Activated CD4-positive, alpha-beta memory T cell treated with anti-CD3 and anti-CD28 coated beads for 36 hours (primary cell): ENCODE results near the gene USF3. TPM values are rescaled to one million over a fixed set of nuclear protein-coding genes. Genes with fewer than 3 reads are reported as not detected.
"Not testable (repeated sequence)": the region's sequence is repeated elsewhere in the genome, so short reads cannot be mapped to it uniquely, and the experiment has no call there.

Source experiments
- CTCF ChIA-PET: fragments of 350-600 bp; sonication (Branson Sonifier 250); formaldehyde crosslinking; loops from one replicate; lab custom pipeline; 2021; ENCODE audit warnings: antibody characterized with exemption, inconsistent platforms; lab: Charles Lee
- POLR2A ChIA-PET: fragments of 350-600 bp; sonication (Branson Sonifier 250); formaldehyde crosslinking; loops from one replicate; lab custom pipeline; 2021; ENCODE audit warnings: antibody characterized with exemption; lab: Charles Lee
- DNase-seq: peaks from one replicate; pipeline ENCODE4 v3.0.0-alpha.2; 2020
- H3K27ac Mint-ChIP-seq: one replicate; pipeline ENCODE4 v1.8.0; 2021; ENCODE audit warnings: mixed read lengths
- H3K27me3 Mint-ChIP-seq: one replicate; pipeline ENCODE4 v1.8.0; 2021; ENCODE audit warnings: mixed read lengths
- H3K36me3 Mint-ChIP-seq: one replicate; pipeline ENCODE4 v1.8.0; 2021; ENCODE audit warnings: mixed read lengths
- H3K4me1 Mint-ChIP-seq: one replicate; pipeline ENCODE4 v1.8.0; 2021; ENCODE audit warnings: low read depth, mixed read lengths
- H3K4me3 Mint-ChIP-seq: one replicate; pipeline ENCODE4 v1.8.0; 2021; ENCODE audit warnings: mild to moderate bottlenecking, mixed read lengths
- H3K9me3 Mint-ChIP-seq: one replicate; pipeline ENCODE4 v1.8.0; 2021; ENCODE audit warnings: mixed read lengths
- intact Hi-C: fragments of 100-400 bp; cut with micrococcal nuclease; formaldehyde crosslinking; loops from one replicate; pipeline ENCODE4 v1.15.1; 2023
- total RNA-seq, 2 experiments: library from RNA; stranded (reverse); gene quantifications; one replicate each; pipeline ENCODE4 v1.2.3, GENCODE V29; 2021

Gene USF3
- total RNA-seq, 2 experiments from 2014 or later = 11.7 to 12.2 TPM

GRCh38 chr3:113648524-113648923 is 47.9 kb downstream of the USF3 start:
- intact Hi-C loops = no loop called here
- no peaks in the 10 kb centered on the region for H3K27me3 Mint-ChIP-seq
- no peak for DNase-seq
- ChIA-PET CTCF (no interaction called here), POLR2A (no interaction called here)
- no peaks in the 10 kb centered on the region for H3K4me1 Mint-ChIP-seq
- H3K9me3 Mint-ChIP-seq = peaks cover 28% of the 10 kb centered on the region
- H3K27ac Mint-ChIP-seq = no peak overlapping the region
- H3K4me3 Mint-ChIP-seq = no peak overlapping the region
- peaks cover 34% of the 10 kb centered on the region for H3K36me3 Mint-ChIP-seq

DNA sequence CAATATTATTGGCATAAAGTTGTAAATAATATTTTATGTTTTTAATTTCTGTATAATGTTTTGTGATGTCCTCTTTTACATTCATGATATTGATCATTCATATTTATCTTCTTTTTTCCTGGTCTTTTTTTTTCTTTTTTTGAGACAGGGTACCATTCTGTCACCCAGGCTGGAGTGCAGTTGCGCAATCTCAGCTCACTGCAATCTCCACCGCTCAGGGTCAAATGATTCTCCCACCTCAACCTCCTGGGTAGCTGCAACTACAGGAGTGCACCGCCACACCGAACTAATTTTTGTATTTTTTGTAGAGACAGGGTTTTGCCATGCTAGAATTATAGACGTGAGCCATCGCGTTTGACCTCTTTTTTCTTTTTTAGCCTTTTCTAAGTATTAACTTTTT is 52.9 kb downstream of the USF3 start:
- ChIA-PET POLR2A (no interaction called here), CTCF (interaction anchor here (1.2 kb wide), 1 partner anchor 102 kb away, joined by 3 read pairs; the partner anchor contains the start of gene NAA50)
- Mint-ChIP-seq H3K36me3 (peaks cover 24% of the 10 kb centered on the region), H3K4me3 (no peak overlapping the region), H3K9me3 (peaks cover 28% of the 10 kb centered on the region), H3K4me1 (no peaks in the 10 kb centered on the region), H3K27ac (no peak overlapping the region), H3K27me3 (no peaks in the 10 kb centered on the region)
- intact Hi-C loops = no loop called here
- no peak for DNase-seq

DNA sequence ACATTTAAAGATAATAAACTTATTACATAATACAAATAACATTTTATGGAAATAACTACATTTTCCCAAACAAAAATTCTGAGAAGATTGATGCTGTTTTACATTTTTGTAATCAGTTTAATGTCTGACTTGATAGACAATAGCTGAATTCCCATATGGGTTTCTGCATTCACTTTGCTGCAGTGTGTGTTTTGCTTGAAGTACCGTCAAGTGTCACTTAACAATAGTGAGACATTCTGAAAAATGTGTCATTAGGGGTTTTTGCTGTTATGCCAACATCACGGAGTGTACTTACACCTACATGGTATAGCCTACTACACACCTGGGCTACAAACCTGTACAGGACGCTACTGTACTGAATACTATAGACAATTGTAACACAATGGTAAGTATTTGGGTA is 57.5 kb downstream of the USF3 start:
- Mint-ChIP-seq H3K27me3 (no peaks in the 10 kb centered on the region), H3K4me1 (no peaks in the 10 kb centered on the region), H3K9me3 (peaks cover 1% of the 10 kb centered on the region), H3K27ac (no peak overlapping the region), H3K36me3 (peaks cover under 1% of the 10 kb centered on the region), H3K4me3 (no peak overlapping the region)
- intact Hi-C loops = no loop called here
- ChIA-PET CTCF (no interaction called here), POLR2A (no interaction called here)
- no peak for DNase-seq

DNA sequence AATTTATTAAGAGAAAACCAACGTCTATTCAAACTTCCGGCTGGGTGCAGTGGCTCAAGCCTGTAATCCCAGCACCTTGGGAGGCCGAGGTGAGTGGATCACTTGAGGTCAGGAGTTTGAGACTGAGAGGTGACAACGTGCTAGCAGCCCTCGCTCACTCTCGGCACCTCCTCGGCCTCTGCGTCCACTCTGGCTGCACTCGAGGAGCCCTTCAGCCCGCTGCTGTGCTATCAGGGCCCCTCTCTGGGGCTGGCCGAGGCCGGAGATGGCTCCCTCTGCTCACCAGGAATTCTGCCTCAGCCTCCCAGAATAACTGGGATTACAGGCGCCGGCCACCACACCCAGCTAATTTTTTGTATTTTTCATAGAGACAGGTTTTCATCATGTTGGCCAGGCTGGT is 58.7 kb downstream of the USF3 start:
- Mint-ChIP-seq H3K36me3 (no peaks in the 10 kb centered on the region), H3K4me1 (no peaks in the 10 kb centered on the region), H3K27ac (no peak overlapping the region), H3K9me3 (no peaks in the 10 kb centered on the region), H3K4me3 (no peak overlapping the region), H3K27me3 (no peaks in the 10 kb centered on the region)
- no peak for DNase-seq
- CTCF ChIA-PET = no interaction called here
- intact Hi-C loops = no loop called here
- POLR2A ChIA-PET = no interaction called here

- DNase-seq, H3K4me3 Mint-ChIP-seq, H3K27me3 Mint-ChIP-seq, H3K36me3 Mint-ChIP-seq, H3K4me1 Mint-ChIP-seq, H3K27ac Mint-ChIP-seq, POLR2A ChIA-PET, H3K9me3 Mint-ChIP-seq, intact Hi-C loops: not testable (repeated sequence)
- CTCF ChIA-PET = interaction anchor here (0.8 kb wide), 1 partner anchor 142 kb away, joined by 4 read pairs; no protein-coding TSS in a partner anchor
These were observed 60.4 kb downstream of the USF3 start for GRCh38 chr3:113636034-113636433.

GRCh38 chr3:113634782-113635474 is 61.5 kb downstream of the USF3 start:
- Mint-ChIP-seq H3K27ac (no peak overlapping the region), H3K4me1 (no peaks in the 10 kb centered on the region), H3K27me3 (no peaks in the 10 kb centered on the region), H3K36me3 (peaks cover 3% of the 10 kb centered on the region), H3K4me3 (no peak overlapping the region), H3K9me3 (no peaks in the 10 kb centered on the region)
- no peak for DNase-seq
- POLR2A ChIA-PET = no interaction called here
- intact Hi-C loops = no loop called here
- CTCF ChIA-PET = interaction anchor here (1.9 kb wide), 1 partner anchor 57 kb away, joined by 4 read pairs; no protein-coding TSS in a partner anchor

- Mint-ChIP-seq H3K9me3 (no peaks in the 10 kb centered on the region), H3K27ac (no peak overlapping the region), H3K36me3 (peaks cover 8% of the 10 kb centered on the region), H3K4me3 (no peak overlapping the region), H3K27me3 (no peaks in the 10 kb centered on the region), H3K4me1 (no peaks in the 10 kb centered on the region)
- DNase-seq = no peak
- intact Hi-C loops = no loop called here
- ChIA-PET CTCF (no interaction called here), POLR2A (no interaction called here)
These were observed 64.9 kb downstream of the USF3 start for GRCh38 chr3:113631573-113631972.

- H3K27ac Mint-ChIP-seq = no peak overlapping the region
These were observed 65.4 kb downstream of the USF3 start for GRCh38 chr3:113630956-113631542.

DNA sequence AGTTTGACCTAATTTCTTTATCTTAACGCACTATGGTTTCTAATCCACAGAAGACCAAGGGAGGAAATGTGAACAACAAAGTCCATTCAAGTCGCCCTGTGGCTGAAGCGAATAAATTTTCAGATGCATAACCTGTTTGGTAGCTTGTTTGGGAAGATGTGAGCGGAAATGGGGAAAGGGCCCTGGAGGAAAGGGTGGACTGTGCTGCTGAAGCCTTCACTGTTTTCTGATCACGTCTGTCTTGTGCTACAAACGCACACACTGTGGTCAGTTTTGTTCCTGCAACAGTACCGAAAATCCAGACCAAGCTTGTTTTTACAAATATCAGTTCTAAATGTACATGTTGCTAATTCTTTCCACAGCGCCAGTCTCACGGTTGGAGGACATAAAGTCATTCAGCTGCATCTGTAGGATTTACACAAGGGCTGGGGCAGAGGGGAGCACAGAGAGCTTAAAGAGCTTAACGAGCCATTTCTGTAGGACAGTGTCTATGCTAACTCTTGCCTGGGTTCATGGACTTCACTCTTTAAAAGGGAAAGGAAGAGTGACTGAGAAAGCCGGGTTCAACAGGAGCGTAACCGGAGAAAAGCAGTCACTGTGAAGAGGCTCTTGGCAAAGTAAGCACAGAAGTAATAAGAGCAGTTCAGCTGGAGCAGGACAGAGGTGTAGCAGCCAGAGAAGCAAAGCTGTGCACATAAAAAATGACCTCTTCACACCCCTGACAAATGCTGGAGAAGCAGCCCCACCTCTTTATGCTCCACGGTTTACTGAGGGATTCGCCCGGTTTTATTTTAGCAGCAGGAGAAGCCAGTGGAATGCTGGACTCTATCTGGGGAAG is 66.6 kb downstream of the USF3 start:
- Mint-ChIP-seq H3K36me3 (peaks cover 15% of the 10 kb centered on the region), H3K4me1 (no peaks in the 10 kb centered on the region), H3K9me3 (no peaks in the 10 kb centered on the region), H3K27me3 (no peaks in the 10 kb centered on the region), H3K4me3 (no peak overlapping the region), H3K27ac (no peak overlapping the region)
- no peak for DNase-seq
- intact Hi-C loops = no loop called here
- ChIA-PET CTCF (interaction anchor here (1.3 kb wide), 1 partner anchor 52 kb away, joined by 4 read pairs; no protein-coding TSS in a partner anchor), POLR2A (no interaction called here)

More at GRCh38 chr3:113630956-113631542, 65.4 kb downstream of the USF3 start:
- no peaks in the 10 kb centered on the region for H3K27me3 Mint-ChIP-seq
- POLR2A ChIA-PET = no interaction called here
- H3K36me3 Mint-ChIP-seq = peaks cover 12% of the 10 kb centered on the region
- no peaks in the 10 kb centered on the region for H3K4me1 Mint-ChIP-seq
- no peak overlapping the region for H3K4me3 Mint-ChIP-seq
- no peak for DNase-seq
- intact Hi-C loops = no loop called here
- no peaks in the 10 kb centered on the region for H3K9me3 Mint-ChIP-seq
- CTCF ChIA-PET = no interaction called here

DNA sequence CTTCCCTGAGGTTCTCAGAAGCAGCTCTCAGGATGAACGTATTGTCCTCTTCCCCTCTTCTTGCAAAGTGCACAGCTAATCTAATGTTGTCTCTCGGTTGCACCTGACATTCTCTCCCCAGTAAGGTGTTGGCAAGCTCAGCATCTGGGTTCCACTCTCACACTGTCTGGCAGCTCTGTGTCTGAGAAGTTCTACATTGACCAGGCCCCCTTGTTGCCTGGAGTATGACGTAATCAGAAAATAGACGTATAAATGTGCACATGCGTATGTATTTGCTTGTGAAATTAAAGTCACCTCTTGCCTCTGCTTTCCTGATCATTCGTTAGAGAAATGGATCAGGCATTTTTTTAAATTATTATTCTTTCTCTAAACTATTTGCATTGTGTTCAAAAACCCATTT is 67.7 kb downstream of the USF3 start:
- Mint-ChIP-seq H3K27ac (no peak overlapping the region), H3K27me3 (no peaks in the 10 kb centered on the region), H3K9me3 (no peaks in the 10 kb centered on the region), H3K4me1 (no peaks in the 10 kb centered on the region), H3K4me3 (no peak overlapping the region), H3K36me3 (peaks cover 19% of the 10 kb centered on the region)
- intact Hi-C loops = no loop called here
- ChIA-PET CTCF (interaction anchor here (1.3 kb wide), 1 partner anchor 51 kb away, joined by 4 read pairs; no protein-coding TSS in a partner anchor), POLR2A (no interaction called here)
- no peak for DNase-seq

DNA sequence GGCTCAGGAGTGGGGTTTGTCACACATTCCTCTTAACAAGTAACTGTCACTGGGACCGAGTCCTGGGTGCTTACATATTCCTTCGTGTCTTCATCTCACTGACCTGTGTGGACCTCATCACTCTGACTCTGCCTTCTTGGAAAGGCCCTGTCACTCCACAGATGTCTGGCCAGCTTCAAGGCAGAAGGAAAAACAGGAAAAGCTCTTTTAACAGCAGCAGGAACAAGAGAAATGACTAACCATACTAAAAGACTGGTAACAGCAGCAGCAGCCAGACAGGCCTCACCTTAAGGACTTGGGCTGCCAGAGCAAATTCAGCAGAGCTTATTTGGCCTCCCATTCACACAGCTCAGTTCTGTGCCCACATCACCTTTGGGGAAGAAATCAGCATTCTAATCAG is 68.1 kb downstream of the USF3 start:
- Mint-ChIP-seq H3K27ac (no peak overlapping the region), H3K27me3 (no peaks in the 10 kb centered on the region), H3K36me3 (peaks cover 22% of the 10 kb centered on the region), H3K9me3 (no peaks in the 10 kb centered on the region), H3K4me3 (no peak overlapping the region), H3K4me1 (no peaks in the 10 kb centered on the region)
- intact Hi-C loops = no loop called here
- ChIA-PET POLR2A (no interaction called here), CTCF (no interaction called here)
- DNase-seq = no peak
